ENCODE results near the gene KCNG2.
"Not testable (repeated sequence)": the region's sequence is repeated elsewhere in the genome, so short reads cannot be mapped to it uniquely, and the experiment has no call there.

Gene KCNG2

DNA sequence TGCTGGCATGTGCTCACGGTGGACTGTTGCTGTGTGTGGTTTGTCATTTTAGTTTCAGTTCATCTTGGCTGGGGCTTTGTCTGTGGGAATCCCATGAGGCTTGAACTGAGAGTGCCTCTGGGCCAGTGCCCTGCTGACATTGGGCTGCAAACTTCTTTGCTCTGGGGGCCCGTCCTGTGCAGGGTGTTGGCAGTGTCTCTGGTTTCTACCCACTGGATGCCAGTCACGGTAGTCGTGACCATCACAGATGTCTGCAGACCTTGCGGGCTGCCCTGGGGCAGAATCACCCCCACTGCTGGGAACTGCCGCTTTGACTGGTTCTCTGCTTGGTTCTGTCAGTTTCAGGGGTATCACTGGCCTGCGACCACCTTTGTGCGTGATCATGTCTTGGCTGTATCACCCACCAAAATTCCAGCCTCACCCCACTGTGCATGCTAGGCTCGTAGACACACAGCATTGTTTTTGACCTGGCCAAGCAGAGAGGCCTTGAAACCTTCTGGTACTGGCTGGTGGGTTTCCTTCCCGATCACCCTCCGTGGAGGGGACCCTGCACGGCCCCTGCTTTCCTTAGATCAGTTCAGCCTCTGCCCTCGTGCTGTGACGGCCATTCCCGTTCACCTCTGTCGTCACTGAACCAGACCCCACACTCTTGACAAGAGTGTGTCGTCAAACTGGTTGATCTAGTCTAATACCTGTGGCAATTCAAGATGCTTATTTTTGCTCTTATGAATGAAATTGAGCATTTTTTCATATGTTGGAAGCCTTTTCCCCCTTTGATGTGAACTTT is 57.6 kb downstream of the KCNG2 start:
- no peak for DNase-seq (ENCODE audit: low read depth)

DNA sequence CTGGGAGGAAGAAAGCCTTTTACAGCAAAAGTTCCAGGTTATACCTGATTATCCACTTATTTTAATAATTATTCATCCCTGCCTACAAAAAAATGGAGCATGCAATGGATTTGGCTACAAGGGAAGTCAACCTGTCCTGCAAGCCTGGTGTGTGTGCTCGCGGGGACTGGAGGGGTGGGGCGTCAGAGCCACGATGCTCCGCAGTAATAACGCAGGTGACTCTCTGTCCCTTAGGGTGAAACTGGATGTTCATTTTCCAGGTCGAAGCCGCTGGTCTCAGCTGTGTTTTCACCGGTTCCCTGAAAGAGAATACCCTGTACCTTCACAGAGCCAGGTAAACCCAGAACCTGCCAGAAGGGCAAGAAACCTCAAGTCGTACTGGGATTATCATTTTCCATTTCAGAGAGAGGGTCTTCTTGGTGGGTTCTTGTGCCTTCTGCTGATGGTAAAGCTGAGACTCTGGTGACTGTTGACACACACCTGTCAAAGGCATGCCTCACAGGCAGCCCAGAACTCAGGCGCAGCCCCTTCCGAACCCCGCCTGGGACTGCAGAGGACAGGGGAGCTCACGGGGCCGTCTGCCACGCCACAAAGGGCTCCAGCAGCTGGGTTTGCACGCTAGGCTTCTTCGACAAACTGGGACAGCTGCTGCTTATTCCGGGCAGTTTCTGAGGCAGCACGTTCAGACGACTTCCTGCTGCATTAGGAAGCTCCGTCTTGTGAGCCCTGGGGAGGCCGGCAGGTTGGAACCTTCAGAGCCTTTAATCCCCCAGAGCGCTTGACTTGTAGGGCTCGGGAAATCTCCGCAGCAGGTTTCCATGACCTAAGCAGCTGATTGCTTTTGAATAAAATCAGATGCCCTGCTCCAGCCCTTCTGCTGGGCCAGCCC is 58.6 kb downstream of the KCNG2 start:
- DNase-seq (ENCODE audit: low read depth): no peak

DNA sequence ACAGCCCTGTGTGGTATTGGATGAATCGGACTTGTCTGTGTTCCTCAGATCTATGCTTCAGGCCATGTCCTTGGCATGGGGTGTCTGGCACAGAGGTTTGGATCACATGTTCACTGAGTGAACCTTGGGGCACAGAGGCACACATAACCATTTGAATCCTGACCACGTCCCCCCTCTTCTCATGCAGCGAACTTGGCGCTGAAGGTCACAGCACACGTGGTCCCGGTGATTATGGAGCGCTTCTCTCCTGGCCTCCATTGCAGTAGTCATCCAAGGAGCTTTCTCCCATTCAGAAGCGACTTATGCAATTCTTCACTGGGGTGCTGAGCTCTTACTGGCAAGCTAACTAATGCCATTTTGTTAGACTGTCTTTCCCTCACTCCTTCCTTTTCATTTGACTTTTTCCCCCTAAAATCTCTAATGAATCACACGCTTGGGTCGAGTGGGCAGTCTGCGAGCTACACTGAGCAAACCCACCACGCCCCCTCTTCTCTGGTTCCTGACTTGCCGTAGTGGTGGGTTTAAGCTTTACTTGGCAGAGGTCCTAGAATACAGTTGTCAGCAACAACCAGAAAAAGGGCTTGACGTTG is 59.4 kb downstream of the KCNG2 start:
- DNase-seq (ENCODE audit: low read depth): no peak

DNA sequence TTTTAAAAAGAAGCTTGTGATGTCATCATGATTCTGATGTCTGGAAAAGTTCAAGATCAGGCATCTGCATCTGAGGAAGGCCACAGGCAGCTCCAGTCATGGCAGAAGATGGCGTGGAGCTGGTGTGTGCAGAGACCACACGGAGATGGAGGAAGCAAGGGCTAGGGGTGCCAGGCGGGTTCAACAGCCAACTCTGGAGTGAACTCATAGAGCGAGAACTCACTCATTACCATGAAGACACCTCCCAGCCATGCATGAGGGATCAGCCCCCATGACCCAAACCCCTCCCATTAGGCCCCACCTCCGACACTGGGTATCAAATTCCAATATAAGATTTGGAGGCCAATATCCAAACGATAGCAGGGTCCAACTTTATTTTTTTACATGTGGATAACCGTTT is 61.6 kb downstream of the KCNG2 start:
- no peak for DNase-seq (ENCODE audit: low read depth)

DNA sequence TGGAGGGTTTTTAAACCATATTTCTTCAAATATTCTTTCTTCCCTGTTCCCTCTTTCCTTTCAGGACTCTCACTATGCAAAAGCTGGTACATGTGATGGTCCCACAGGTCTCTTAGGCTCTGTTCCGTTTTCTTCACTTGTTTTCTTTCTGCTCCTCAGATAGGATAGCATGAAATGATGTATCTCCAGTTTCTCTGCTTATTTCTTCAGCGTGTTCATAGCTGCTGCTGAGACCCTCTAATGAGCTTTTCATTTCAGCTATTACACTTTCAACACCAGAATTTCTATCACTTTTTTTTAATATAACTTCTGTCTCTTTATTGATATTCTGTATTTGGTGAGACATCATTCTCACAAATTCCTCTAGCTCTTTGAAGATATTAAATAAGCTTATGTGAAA is 63.9 kb downstream of the KCNG2 start:
- no peak for DNase-seq (ENCODE audit: low read depth)

GRCh38 chr18:79862562-79862961 is 64.8 kb downstream of the KCNG2 start:
- no peak for DNase-seq (ENCODE audit: low read depth)

DNA sequence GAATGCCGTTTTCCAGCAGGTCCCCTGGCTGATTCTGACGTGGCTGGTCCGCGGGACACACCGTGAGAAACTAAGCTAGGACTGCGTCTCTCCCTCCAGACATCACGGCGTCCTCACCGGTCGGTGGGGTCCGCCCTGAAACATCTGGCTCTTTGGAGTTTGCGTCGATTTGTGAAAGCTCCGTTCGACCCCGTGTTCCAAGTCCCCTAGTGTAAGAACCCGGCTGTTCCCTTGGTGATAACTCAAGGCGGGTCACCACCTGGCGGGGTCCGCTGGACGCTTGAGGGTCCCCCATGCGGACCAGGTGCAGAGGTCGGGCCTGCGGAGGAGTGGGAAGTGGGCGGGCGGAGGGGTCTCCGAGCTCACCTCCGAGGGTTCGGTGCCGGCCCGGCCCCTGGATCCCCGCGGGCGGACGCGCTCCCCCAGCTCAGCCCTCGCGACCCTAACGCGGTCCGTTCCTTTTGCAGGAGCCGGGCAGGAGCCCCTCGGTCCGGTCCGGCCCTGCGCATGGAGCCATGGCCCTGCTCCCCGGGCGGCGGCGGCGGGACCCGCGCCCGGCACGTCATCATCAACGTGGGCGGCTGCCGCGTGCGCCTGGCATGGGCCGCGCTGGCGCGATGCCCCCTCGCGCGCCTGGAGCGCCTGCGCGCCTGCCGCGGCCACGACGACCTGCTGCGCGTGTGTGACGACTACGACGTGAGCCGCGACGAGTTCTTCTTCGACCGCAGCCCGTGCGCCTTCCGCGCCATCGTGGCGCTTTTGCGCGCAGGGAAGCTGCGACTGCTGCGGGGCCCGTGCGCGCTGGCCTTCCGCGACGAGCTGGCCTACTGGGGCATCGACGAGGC is 65.6 kb downstream of the KCNG2 start:
- DNase-seq (ENCODE audit: low read depth): no peak

DNA sequence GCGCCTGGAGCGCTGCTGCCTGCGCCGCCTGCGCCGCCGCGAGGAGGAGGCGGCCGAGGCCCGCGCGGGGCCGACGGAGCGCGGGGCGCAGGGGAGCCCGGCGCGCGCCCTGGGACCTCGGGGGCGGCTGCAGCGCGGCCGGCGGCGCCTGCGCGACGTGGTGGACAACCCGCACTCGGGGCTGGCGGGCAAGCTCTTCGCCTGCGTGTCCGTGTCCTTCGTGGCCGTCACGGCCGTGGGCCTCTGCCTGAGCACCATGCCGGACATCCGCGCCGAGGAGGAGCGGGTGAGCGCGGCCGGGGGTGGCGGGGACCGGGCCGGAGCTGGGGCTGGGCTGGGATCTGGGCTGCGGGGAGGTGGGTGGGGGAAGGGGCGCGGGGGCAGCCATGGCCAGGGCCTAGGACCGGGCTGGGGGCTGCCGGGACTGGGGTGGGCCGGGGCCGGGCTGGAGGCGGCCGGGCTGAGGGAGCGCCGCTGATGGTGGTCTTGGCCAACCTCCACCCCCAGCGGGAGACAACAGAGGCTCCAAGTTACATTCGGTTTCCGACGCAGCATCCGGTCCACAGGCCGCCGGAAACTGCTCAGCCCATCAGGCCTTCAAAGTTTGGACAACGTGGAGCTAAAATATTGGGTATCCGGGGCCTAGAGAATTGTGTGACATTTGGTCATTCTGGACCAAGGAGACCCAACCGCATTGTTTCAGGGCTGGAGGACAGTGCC is 66.4 kb downstream of the KCNG2 start:
- no peak for DNase-seq (ENCODE audit: low read depth)

GRCh38 chr18:79864955-79865354 is 67.2 kb downstream of the KCNG2 start:
- DNase-seq (ENCODE audit: low read depth): not testable (repeated sequence)

- not testable (repeated sequence) for DNase-seq (ENCODE audit: low read depth)
Observed at GRCh38 chr18:79865951-79866350, 68.2 kb downstream of the KCNG2 start.

DNA sequence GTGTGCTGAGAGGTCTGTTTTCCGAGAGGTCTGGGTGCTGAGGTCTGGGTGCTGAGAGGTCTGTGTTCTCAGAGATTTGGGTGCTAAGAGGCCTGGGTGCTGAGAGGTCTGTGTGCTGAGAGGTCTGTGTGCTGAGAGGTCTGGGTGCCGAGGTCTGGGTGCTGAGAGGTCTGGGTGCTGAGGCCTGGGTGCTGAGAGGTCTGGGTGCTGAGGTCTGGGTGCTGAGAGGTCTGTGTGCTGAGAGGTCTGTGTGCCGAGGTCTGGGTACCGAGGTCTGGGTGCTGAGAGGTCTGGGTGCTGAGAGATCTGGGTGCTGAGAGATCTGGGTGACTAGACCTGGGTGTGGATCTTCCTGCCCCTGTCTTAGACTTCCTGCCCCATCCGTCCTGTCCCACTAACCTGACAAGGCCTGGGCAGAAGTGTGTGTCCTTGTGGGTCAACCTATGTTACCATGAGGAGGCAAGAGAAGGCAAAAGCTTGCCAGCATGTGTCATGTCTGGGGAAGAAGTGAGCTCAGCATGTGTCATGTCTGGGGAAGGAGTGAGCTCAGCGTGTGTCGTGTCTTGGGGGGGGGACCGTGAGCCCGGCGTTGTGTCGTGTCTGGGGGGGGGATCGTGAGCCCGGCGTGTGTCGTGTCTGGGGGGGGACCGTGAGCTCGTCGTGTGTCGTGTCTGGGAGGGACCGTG is 69.3 kb downstream of the KCNG2 start:
- no peak for DNase-seq (ENCODE audit: low read depth)

- DNase-seq (ENCODE audit: low read depth): no peak
Observed at GRCh38 chr18:79867666-79868065, 69.9 kb downstream of the KCNG2 start.

GRCh38 chr18:79868168-79868784 is 70.5 kb downstream of the KCNG2 start:
- DNase-seq (ENCODE audit: low read depth): no peak

GRCh38 chr18:79868811-79869541 is 71.2 kb downstream of the KCNG2 start:
- no peak for DNase-seq (ENCODE audit: low read depth)

- no peak for DNase-seq (ENCODE audit: low read depth)
Observed at GRCh38 chr18:79869591-79870300, 72.0 kb downstream of the KCNG2 start.

GRCh38 chr18:79870301-79871025 is 72.7 kb downstream of the KCNG2 start:
- no peak for DNase-seq (ENCODE audit: low read depth)

DNA sequence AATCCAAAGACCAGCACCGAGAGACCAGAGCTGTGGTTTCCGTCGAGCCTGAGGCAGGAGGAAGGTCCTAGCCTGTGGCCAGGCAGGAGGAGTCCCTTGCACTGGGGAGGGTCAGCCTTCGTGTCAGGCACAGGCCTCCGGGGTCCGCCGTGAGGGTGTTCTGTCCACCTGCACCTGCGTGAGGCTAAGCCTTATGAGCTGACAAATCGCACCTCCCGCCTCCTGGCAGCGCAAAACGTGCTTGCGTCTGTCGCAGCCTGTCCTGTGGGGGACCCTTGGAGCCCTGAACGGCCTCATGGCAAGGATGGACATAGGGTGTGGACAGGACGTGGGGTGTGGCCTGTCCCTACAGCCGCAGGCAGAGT is 73.3 kb downstream of the KCNG2 start:
- no peak for DNase-seq (ENCODE audit: low read depth)

GRCh38 chr18:79871481-79872091 is 73.8 kb downstream of the KCNG2 start:
- no peak for DNase-seq (ENCODE audit: low read depth)
